HCT116 (cell line): ENCODE data around the gene SLC30A10. TPM values are rescaled to one million over a fixed set of nuclear protein-coding genes. Genes with fewer than 3 reads are reported as not detected.

Experiments used
- ATAC-seq: fragments of 200-7000 bp; cut with Tn5 transposase; 2 replicates; pipeline ENCODE4 v1.9.1; 2020; ENCODE audit warnings: mild to moderate bottlenecking, moderate library complexity
- BruUV-seq: library from RNA; stranded (reverse); fragments of 400-500 nt; replicated peaks from 2 replicates; lab custom pipeline; 2021; lab: Mats Ljungman, UMichigan
- CTCF ChIA-PET: fragments of 300-600 bp; sonication (Branson Sonifier 250); formaldehyde crosslinking; loops from one replicate; lab custom pipeline; 2021; ENCODE audit warnings: antibody characterized with exemption; lab: Charles Lee
- POLR2A ChIA-PET: fragments of 300-600, 350-600 bp; sonication (Branson Sonifier 250); formaldehyde crosslinking; loops from one replicate; lab custom pipeline; 2021; ENCODE audit warnings: antibody characterized with exemption; lab: Charles Lee
- RAD21 ChIA-PET, 2 experiments: fragments of 300-600 bp; sonication (Branson Sonifier 250); formaldehyde crosslinking; loops; one replicate each; lab custom pipeline; 2023; ENCODE audit warnings: low total read pairs in 2 of 2; ENCODE audit not compliant: uncharacterized antibody in 2 of 2, unreplicated experiment in 2 of 2, low non-redundant PET in 1 of 2; lab: Charles Lee
- DNase-seq: peaks from one replicate; pipeline ENCODE4 v3.0.0-alpha.2; 2010; ENCODE audit warnings: low read depth, low spot score
- H2AFZ ChIP-seq: fragments of 200-600 bp; shearing (Covaris generic), sonication (generic); 2 replicates; pipeline ENCODE4 v1.6.1; 2017; ENCODE audit warnings: low read depth, mixed run types, mixed read lengths, antibody characterized with exemption, low read length; ENCODE audit not compliant: poor library complexity, severe bottlenecking
- H3K27ac ChIP-seq: 2 replicates; pipeline ENCODE4 v1.5.1; 2012; ENCODE audit warnings: low read depth, low read length
- H3K27me3 ChIP-seq: fragments of 200-600 bp; sonication (generic); 2 replicates; pipeline ENCODE4 v1.6.1; 2016; ENCODE audit warnings: mixed run types, low read length, mixed read lengths; ENCODE audit not compliant: insufficient read depth
- H3K36me3 ChIP-seq, 2 experiments: fragments of 200-500 bp in 1 of 2; fragments of 200-600 bp in 1 of 2; sonication (Bioruptor generic) in 1 of 2; sonication (generic) in 1 of 2; 2 replicates each; pipeline versions ENCODE4 v1.5.1 to v1.6.1; 2014 to 2016; ENCODE audit warnings: low read length in 2 of 2, inconsistent platforms in 1 of 2, mixed read lengths in 1 of 2, mixed run types in 1 of 2; ENCODE audit not compliant: insufficient read depth in 2 of 2, control insufficient read depth in 1 of 2
- H3K4me1 ChIP-seq, 2 experiments: fragments of 200-600 bp in 1 of 2; sonication (generic) in 1 of 2; 2 replicates each; pipeline versions ENCODE4 v1.5.1 to v1.6.1; 2012 to 2017; ENCODE audit warnings: low read length in 2 of 2, inconsistent platforms in 1 of 2, mild to moderate bottlenecking in 1 of 2, mixed read lengths in 1 of 2, mixed run types in 1 of 2, moderate library complexity in 1 of 2; ENCODE audit not compliant: insufficient read depth in 2 of 2, control insufficient read depth in 1 of 2
- H3K4me2 ChIP-seq: fragments of 200-600 bp; sonication (generic); 2 replicates; pipeline ENCODE4 v1.6.1; 2017; ENCODE audit warnings: mixed run types, low read length, mixed read lengths
- H3K4me3 ChIP-seq, 2 experiments: fragments of 200-600 bp in 1 of 2; sonication (generic) in 1 of 2; replicated peaks in 1 of 2; 2 replicates each; pipeline ENCODE4 v1.5.1; 2011 to 2016; ENCODE audit warnings: low read length in 2 of 2, control low read depth in 1 of 2, low read depth in 1 of 2, mild to moderate bottlenecking in 1 of 2, mixed read lengths in 1 of 2, mixed run types in 1 of 2
- H3K79me2 ChIP-seq: fragments of 200-600 bp; sonication (generic); 2 replicates; pipeline ENCODE4 v1.6.1; 2017; ENCODE audit warnings: mild to moderate bottlenecking, mixed run types, low read length, moderate library complexity, mixed read lengths; ENCODE audit not compliant: insufficient read depth
- H3K9ac ChIP-seq: fragments of 200-600 bp; sonication (generic); 2 replicates; pipeline ENCODE4 v1.6.1; 2016; ENCODE audit warnings: low read length, mixed read lengths
- H3K9me2 ChIP-seq: fragments of 200-600 bp; sonication (generic), shearing (Covaris generic); 2 replicates; pipeline ENCODE4 v1.6.1; 2017; ENCODE audit warnings: mixed run types, mild to moderate bottlenecking, moderate library complexity; ENCODE audit not compliant: insufficient read depth
- H3K9me3 ChIP-seq, 2 experiments: fragments of 200-500 bp in 1 of 2; fragments of 200-600 bp in 1 of 2; sonication (Bioruptor generic) in 1 of 2; sonication (generic) in 1 of 2; 2 replicates each; pipeline ENCODE4 v1.6.1; 2014 to 2017; ENCODE audit warnings: low read length in 2 of 2, mixed read lengths in 2 of 2, inconsistent platforms in 1 of 2, low read depth in 1 of 2, mild to moderate bottlenecking in 1 of 2, mixed run types in 1 of 2, moderate library complexity in 1 of 2; ENCODE audit not compliant: control insufficient read depth in 1 of 2, insufficient read depth in 1 of 2
- H4K20me1 ChIP-seq: fragments of 200-600 bp; sonication (generic), shearing (Covaris generic); 2 replicates; pipeline ENCODE4 v1.6.1; 2017; ENCODE audit warnings: mixed run types, mild to moderate bottlenecking, moderate library complexity; ENCODE audit not compliant: insufficient read depth
- ATF3 ChIP-seq: IDR thresholded peaks from 2 replicates; pipeline ENCODE4 v1.6.1; 2012
- CBX3 ChIP-seq: IDR thresholded peaks from 2 replicates; pipeline ENCODE4 v1.6.1; 2012; ENCODE audit warnings: low read depth
- CEBPB ChIP-seq: IDR thresholded peaks from 2 replicates; pipeline ENCODE4 v1.6.1; 2012; ENCODE audit warnings: low read depth
- CTCF ChIP-seq, 3 experiments: fragments of 200-600 bp in 1 of 3; sonication (generic) in 1 of 3; IDR thresholded peaks in 2 of 3; conservative IDR thresholded peaks in 1 of 3; 2 replicates each; pipeline ENCODE4 v1.5.1; 2012 to 2017; ENCODE audit warnings: low read depth in 2 of 3, low read length in 2 of 3, antibody characterized with exemption in 1 of 3, borderline replicate concordance in 1 of 3, control low read depth in 1 of 3, mild to moderate bottlenecking in 1 of 3, mixed read lengths in 1 of 3, mixed run types in 1 of 3, moderate library complexity in 1 of 3; ENCODE audit not compliant: insufficient read depth in 1 of 3
- EGR1 ChIP-seq: IDR thresholded peaks from 2 replicates; pipeline ENCODE4 v1.6.1; 2012; ENCODE audit warnings: low read depth
- JUND ChIP-seq: IDR thresholded peaks from 2 replicates; pipeline ENCODE4 v1.6.1; 2012
- MAX ChIP-seq: IDR thresholded peaks from 2 replicates; pipeline ENCODE4 v1.6.1; 2012
- POLR2A ChIP-seq: IDR thresholded peaks from 2 replicates; pipeline ENCODE4 v1.7.0; 2011; ENCODE audit warnings: borderline replicate concordance; ENCODE audit not compliant: insufficient read depth, insufficient read length; ENCODE audit errors: extremely low read depth
- RAD21 ChIP-seq: IDR thresholded peaks from 2 replicates; pipeline ENCODE4 v1.6.1; 2012; ENCODE audit warnings: low read depth, mild to moderate bottlenecking
- REST ChIP-seq: IDR thresholded peaks from 2 replicates; pipeline ENCODE4 v1.6.1; 2012; ENCODE audit warnings: low read depth
- SIN3A ChIP-seq: IDR thresholded peaks from 2 replicates; pipeline ENCODE4 v1.6.1; 2012; ENCODE audit warnings: low read depth
- SP1 ChIP-seq: IDR thresholded peaks from 2 replicates; pipeline ENCODE4 v1.6.1; 2012; ENCODE audit warnings: low read depth
- SRF ChIP-seq: IDR thresholded peaks from 2 replicates; pipeline ENCODE4 v1.6.1; 2012; ENCODE audit warnings: low read depth
- TCF7L2 ChIP-seq: IDR thresholded peaks from 2 replicates; pipeline ENCODE4 v1.7.0; 2011; ENCODE audit warnings: borderline replicate concordance, inconsistent platforms; ENCODE audit not compliant: insufficient read depth, insufficient read length; ENCODE audit errors: extremely low read depth
- YY1 ChIP-seq: IDR thresholded peaks from 2 replicates; pipeline ENCODE4 v1.6.1; 2011; ENCODE audit warnings: low read length, low read depth, moderate library complexity, mild to moderate bottlenecking; ENCODE audit not compliant: insufficient replicate concordance; ENCODE audit errors: extremely low read depth
- ZBTB33 ChIP-seq: IDR thresholded peaks from 2 replicates; pipeline ENCODE4 v1.6.1; 2011; ENCODE audit warnings: mild to moderate bottlenecking, low read length, moderate library complexity; ENCODE audit not compliant: insufficient replicate concordance; ENCODE audit errors: extremely low read depth
- ZFX ChIP-seq: fragments of 450-650 bp; IDR thresholded peaks from 2 replicates; pipeline ENCODE4 v1.6.1; 2017
- ZNF274 ChIP-seq: fragments of 200-500 bp; sonication (Bioruptor generic); IDR thresholded peaks from 2 replicates; pipeline ENCODE4 v1.6.1; 2014; ENCODE audit warnings: mild to moderate bottlenecking, low read depth, low read length, inconsistent platforms
- intact Hi-C: fragments of 100-400 bp; cut with micrococcal nuclease; formaldehyde crosslinking; loops from 2 replicates; pipeline ENCODE4 v1.10.0; 2022
- total RNA-seq: library from RNA; stranded (reverse); gene quantifications from one replicate; pipeline ENCODE4 v1.2.1, GENCODE V29; 2021; ENCODE audit not compliant: unreplicated experiment

SLC30A10 gene
- total RNA-seq, 1 experiment from 2014 or later = 0.15 TPM

GRCh38 chr1:219908170-219908569, 20.2 kb downstream of the SLC30A10 start:
- H3K79me2 ChIP-seq = no peaks in the 10 kb centered on the region
- no TSS peak for BruUV-seq
- no peaks in the 10 kb centered on the region for H3K9me3 ChIP-seq
- H3K27me3 ChIP-seq = no peaks in the 10 kb centered on the region
- ChIA-PET POLR2A (no interaction called here), RAD21 (no interaction called here), CTCF (no interaction called here)
- intact Hi-C loops = no loop called here
- H3K4me3 ChIP-seq = no peak overlapping the region
- H3K4me2 ChIP-seq = no peak overlapping the region
- H3K4me1 ChIP-seq = no peaks in the 10 kb centered on the region
- no peak overlapping the region for H3K9ac ChIP-seq
- ATAC-seq = no peak
- no peaks in the 10 kb centered on the region for H3K9me2 ChIP-seq
- H2AFZ ChIP-seq = no peak overlapping the region
- H3K36me3 ChIP-seq = no peaks in the 10 kb centered on the region
- no peaks in the 10 kb centered on the region for H4K20me1 ChIP-seq
- H3K27ac ChIP-seq = no peak overlapping the region
- TF ChIP-seq MAX (no peak), TCF7L2 (no peak), JUND (no peak), SP1 (no peak), CEBPB (no peak), CBX3 (no peak), CTCF (IDR thresholded peaks at IDR 0.05 in 2 of 3, conservative IDR thresholded peaks at IDR 0.05 in 1 of 3; ENCODE audit: borderline replicate concordance in 1 of 3, insufficient read depth in 1 of 3, low read depth in 2 of 3, low read length in 2 of 3) (no peak), SRF (no peak), EGR1 (no peak), ZFX (no peak), ATF3 (no peak), REST (no peak), ZBTB33 (no peak), POLR2A (no peak), RAD21 (no peak), ZNF274 (no peak), SIN3A (no peak), YY1 (no peak)
- DNase-seq = no peak
